Heart left ventricle (tissue), 16 donors: ENCODE data around the gene NTRK1. TPM values are rescaled to one million over a fixed set of nuclear protein-coding genes. Genes with fewer than 3 reads are reported as not detected.

Experiments
- ATAC-seq, 4 donors: fragments of 200-7000 bp; cut with Tn5 transposase; one replicate each; pipeline ENCODE4 v1.9.1; 2020 to 2022; ENCODE audit warnings: moderate library complexity in 4 of 4, mild to moderate bottlenecking in 3 of 4, moderate number of reproducible peaks in 1 of 4
- DNase-seq, 5 donors: peaks; one replicate each; pipeline ENCODE4 v3.0.0-alpha.2; 2020
- H3K27ac ChIP-seq, 12 donors: fragments of 200-600 bp; sonication (generic) in 4 of 12; one replicate each; pipeline versions ENCODE4 v1.5.0 to v1.8.0; 2016 to 2022; ENCODE audit warnings: mild to moderate bottlenecking in 2 of 12
- H3K27me3 ChIP-seq, 9 donors: fragments of 200-600 bp; sonication (generic) in 2 of 9; one replicate each; pipeline versions ENCODE4 v1.5.1 to v1.8.0; 2016 to 2022; ENCODE audit warnings: mild to moderate bottlenecking in 3 of 9
- H3K36me3 ChIP-seq, 9 donors: fragments of 200-600 bp; sonication (generic) in 2 of 9; one replicate each; pipeline versions ENCODE4 v1.5.0 to v1.8.0; 2018 to 2022; ENCODE audit warnings: mild to moderate bottlenecking in 2 of 9
- H3K4me1 ChIP-seq, 12 donors: fragments of 200-600 bp; sonication (generic) in 4 of 12; one replicate each; pipeline versions ENCODE4 v1.5.0 to v1.8.0; 2016 to 2022; ENCODE audit warnings: mild to moderate bottlenecking in 3 of 12
- H3K4me3 ChIP-seq, 12 donors: fragments of 200-600 bp; sonication (generic) in 4 of 12; one replicate each; pipeline versions ENCODE4 v1.5.0 to v1.8.0; 2017 to 2022; ENCODE audit warnings: mild to moderate bottlenecking in 9 of 12, moderate library complexity in 4 of 12
- H3K9me3 ChIP-seq, 12 donors: fragments of 200-600 bp; sonication (generic) in 4 of 12; one replicate each; pipeline versions ENCODE4 v1.5.0 to v1.8.0; 2016 to 2022; ENCODE audit warnings: mild to moderate bottlenecking in 1 of 12
- POLR2A ChIP-seq, 2 donors: fragments of 450-650 bp; IDR thresholded peaks; one replicate each; pipeline ENCODE4 v1.6.1; 2017; ENCODE audit warnings: antibody characterized with exemption in 2 of 2, mild to moderate bottlenecking in 2 of 2, moderate library complexity in 2 of 2
- WGBS, 4 donors: extraction: QIAGEN DNeasy Blood & Tissue Kit in 2 of 4; methylation state at CpG; one replicate each; pipeline versions ENCODE4 v1.1.5 to v1.1.7; 2013 to 2018; 5-methylcytosine and 5-hydroxymethylcytosine counted together
- intact Hi-C, 10 donors: fragments of 100-400 bp; cut with DNase I; formaldehyde crosslinking; loops; one replicate each; pipeline versions ENCODE4 v1.11.1 to v1.14.2; 2022
- polyA plus RNA-seq, 2 donors: library from polyadenylated mRNA; stranded (reverse); fragments of 200-250 nt; gene quantifications; one replicate each; pipeline ENCODE4 v1.2.3, GENCODE V29; 2013
- total RNA-seq, 9 donors: library from RNA; depleted of rRNA in 2 of 9; stranded (reverse); fragments of >200 nt in 2 of 9; fragmentation: NEBNext Ultra II Directional in 3 of 9; extraction: Animal tissue kit (Norgen Biotek cat#: 25700) in 3 of 9; gene quantifications; one replicate each; pipeline versions ENCODE4 v1.1.0 to v1.2.4, GENCODE V29; 2016 to 2023
- TF ChIP-seq, protein P1 (sequence below), 12 donors: fragments of 200-600 bp; sonication (generic) in 4 of 12; IDR thresholded peaks; one replicate each; pipeline versions ENCODE4 v1.5.0 to v1.8.0; 2018 to 2022; ENCODE audit warnings: antibody characterized with exemption in 12 of 12, mild to moderate bottlenecking in 5 of 12
- donor health status: ischemic (EF 13 %, LVEDD 7.1; RV severe dilation, severe dysfunction).
- donor health status: healthy with polysubstance abuse.
- donor health status: DM: no; HTN: yes; CAD: no.
- donor health status: DM: no; HTN: no; CAD: no.
- donor health status: ischemic (EF 25% LVEDD 6.9; RV normal size, moderate dysfunction).
- donor health status: ischemic (EF 25% LVEDD 5.7; RV mildly dilated, moderate dysfunction).
- donor health status: healthy.
- donor health status: DM: yes; HTN: yes; CAD: no.
- donor health status: ischemic (EF 35%, LVEDD 5.7; RV mildly dilated, moderate dysfunction).
- donor health status: nonischemic (EF 11% LVEDD 7.7; RV severe dilation, severe dysfunction).
- donor health status: DM: yes; HTN: yes; CAD: no.
- donor health status: PGD.
- donor health status: ischemic (EF 29% LVEDD 5.4; RV normal size, mild dysfunction).
- donor health status: nonischemic (EF 23%, LVEDD 6.1; RV moderate dilation, normal function).

The NTRK1 gene
- total and polyA plus RNA-seq, 11 donors = 0.22 to 1.6 (median 1.1) TPM

DNA sequence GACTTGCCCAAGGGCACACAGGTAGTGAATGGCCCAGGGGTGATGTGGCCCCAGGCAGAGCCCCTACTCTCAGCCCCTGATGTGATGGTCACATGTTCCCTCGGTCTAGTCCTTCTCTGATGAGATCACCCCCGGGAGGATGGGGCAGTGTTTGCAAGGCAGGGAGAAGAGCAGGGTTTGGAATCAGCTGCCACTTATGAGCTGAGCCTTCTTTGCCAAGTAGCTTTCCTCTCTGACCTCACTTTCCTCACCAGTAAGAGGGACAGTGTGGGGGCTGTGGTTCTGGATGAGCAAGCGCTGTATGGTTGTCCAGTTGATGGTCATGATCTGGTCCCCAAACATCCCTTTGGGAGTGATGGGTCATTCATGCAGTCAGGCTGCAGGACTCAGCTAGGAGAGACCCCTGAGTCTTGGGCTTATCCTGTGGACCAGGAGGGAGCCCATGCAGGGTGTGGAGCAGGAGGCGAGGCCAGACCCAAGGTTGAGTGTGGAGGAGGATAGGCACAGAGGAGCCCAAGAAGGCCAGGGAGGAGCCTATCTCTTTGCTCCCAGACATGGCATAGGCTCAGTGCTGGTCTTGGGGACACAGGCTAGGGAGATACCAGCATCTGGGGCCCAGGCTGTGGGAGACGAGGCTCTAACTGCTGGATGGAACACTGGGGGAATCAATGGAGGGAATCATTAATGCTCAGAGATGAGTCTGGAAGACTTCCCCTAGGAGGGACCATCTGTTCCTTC is 16.9 kb downstream of the NTRK1 start:
- no peak for TF ChIP-seq POLR2A (IDR thresholded peaks at IDR 0.05)
- TF ChIP-seq, protein P1, sequence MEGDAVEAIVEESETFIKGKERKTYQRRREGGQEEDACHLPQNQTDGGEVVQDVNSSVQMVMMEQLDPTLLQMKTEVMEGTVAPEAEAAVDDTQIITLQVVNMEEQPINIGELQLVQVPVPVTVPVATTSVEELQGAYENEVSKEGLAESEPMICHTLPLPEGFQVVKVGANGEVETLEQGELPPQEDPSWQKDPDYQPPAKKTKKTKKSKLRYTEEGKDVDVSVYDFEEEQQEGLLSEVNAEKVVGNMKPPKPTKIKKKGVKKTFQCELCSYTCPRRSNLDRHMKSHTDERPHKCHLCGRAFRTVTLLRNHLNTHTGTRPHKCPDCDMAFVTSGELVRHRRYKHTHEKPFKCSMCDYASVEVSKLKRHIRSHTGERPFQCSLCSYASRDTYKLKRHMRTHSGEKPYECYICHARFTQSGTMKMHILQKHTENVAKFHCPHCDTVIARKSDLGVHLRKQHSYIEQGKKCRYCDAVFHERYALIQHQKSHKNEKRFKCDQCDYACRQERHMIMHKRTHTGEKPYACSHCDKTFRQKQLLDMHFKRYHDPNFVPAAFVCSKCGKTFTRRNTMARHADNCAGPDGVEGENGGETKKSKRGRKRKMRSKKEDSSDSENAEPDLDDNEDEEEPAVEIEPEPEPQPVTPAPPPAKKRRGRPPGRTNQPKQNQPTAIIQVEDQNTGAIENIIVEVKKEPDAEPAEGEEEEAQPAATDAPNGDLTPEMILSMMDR (IDR thresholded peaks at IDR 0.05) = no peak
- DNase-seq (no peak), ATAC-seq (no peak)
- WGBS, 4 donors = 76 to 90% (median 81%) methylated on average over 4 to 5 of the region's 5 CpGs
- no peaks in the 10 kb centered on the region for H3K4me1 ChIP-seq
- no peaks in the 10 kb centered on the region for H3K36me3 ChIP-seq
- no peak overlapping the region for H3K4me3 ChIP-seq
- no peak overlapping the region for H3K27ac ChIP-seq
- no peaks in the 10 kb centered on the region for H3K9me3 ChIP-seq
- intact Hi-C loops = no loop called here
- H3K27me3 ChIP-seq = peaks cover 0 to 18% (median 0%) of the 10 kb centered on the region in 9 donors

DNA sequence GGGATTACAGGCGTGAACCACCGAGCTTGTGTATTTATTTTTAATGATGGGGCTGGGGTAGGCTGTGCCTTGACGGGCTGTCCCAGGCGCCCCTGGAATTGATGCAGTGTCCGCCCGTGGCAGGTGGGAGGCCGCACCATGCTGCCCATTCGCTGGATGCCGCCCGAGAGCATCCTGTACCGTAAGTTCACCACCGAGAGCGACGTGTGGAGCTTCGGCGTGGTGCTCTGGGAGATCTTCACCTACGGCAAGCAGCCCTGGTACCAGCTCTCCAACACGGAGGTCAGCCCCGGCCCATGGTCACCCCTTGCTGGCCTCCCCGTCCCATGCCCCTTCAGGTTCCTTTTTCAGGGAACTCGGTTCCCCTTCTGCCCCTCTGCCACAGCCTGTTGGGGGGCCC is 19.2 kb downstream of the NTRK1 start:
- Histone ChIP-seq H3K36me3 (no peaks in the 10 kb centered on the region), H3K4me3 (no peak overlapping the region), H3K9me3 (no peaks in the 10 kb centered on the region), H3K27me3 (peaks cover 0 to 13% (median 0%) of the 10 kb centered on the region in 9 donors), H3K27ac (no peak overlapping the region), H3K4me1 (peaks cover 0 to 6% (median 0%) of the 10 kb centered on the region in 12 donors)
- ATAC-seq (no peak), DNase-seq (no peak)
- intact Hi-C loops = loop anchor here in 5 of 10 donors (5.0 to 10.0 kb wide), 5 partner anchors 45 to 195 kb away; partner anchors contain the start of genes ISG20L2 (in 1 of the 5) and METTL25B (in 1 of the 5)
- WGBS, 4 donors = 91 to 96% (median 93%) methylated on average over 19 to 21 of the region's 21 CpGs
- no peak for TF ChIP-seq POLR2A (IDR thresholded peaks at IDR 0.05)
- TF ChIP-seq, protein P1 (IDR thresholded peaks at IDR 0.05) = no peak

DNA sequence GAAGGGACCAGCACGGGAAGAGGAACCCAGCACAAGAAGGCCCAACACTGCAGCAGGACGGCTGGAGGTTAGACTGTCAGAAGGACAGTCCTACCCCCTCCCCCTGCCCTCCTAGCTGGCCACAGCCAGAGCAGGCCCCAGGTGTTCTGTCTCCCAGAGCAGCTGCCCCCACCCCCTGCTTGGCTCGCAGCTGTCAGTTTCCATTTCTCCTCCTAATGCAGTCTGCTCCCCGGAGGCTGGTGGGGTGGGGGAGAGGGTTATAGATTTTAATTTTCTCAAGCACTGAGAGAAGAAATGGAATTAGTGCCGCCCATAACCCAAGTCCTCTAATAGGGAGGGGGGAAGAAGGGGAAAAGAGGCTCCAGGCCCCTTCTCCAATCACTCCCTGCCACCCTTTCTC is 19.8 kb downstream of the NTRK1 start:
- DNase-seq = no peak
- 67 to 90% (median 84%) methylated on average over 5 of the region's 5 CpGs for WGBS, 4 donors
- intact Hi-C loops = loop anchor here in 5 of 10 donors (5.0 to 10.0 kb wide), 5 partner anchors 46 to 196 kb away; partner anchors contain the start of genes ISG20L2 (in 1 of the 5) and METTL25B (in 1 of the 5)

DNA sequence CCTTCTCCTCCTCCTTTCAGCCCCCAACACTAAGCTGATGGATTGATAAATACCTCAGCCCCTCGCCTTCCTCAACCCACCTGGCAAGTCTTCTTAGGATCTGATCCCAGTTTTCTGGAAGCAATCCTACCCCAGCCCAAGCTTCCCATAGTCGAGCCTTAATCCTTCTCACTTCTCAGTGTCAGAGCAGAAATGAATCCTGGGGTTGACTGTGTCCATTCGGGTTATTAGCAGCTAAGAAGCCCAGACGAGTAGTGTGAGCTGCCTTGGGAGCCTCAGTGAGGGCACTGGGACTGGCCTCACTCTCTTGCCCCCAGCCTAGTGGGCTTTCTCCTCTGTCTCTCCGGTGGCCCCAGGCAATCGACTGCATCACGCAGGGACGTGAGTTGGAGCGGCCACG is 20.4 kb downstream of the NTRK1 start:
- Histone ChIP-seq H3K9me3 (no peaks in the 10 kb centered on the region), H3K4me1 (peaks cover 0 to 16% (median 0%) of the 10 kb centered on the region in 12 donors), H3K27me3 (peaks cover 0 to 9% (median 0%) of the 10 kb centered on the region in 9 donors), H3K27ac (no peak overlapping the region), H3K36me3 (no peaks in the 10 kb centered on the region), H3K4me3 (no peak overlapping the region)
- intact Hi-C loops = loop anchor here in 5 of 10 donors (5.0 to 10.0 kb wide), 5 partner anchors 46 to 196 kb away; partner anchors contain the start of genes ISG20L2 (in 1 of the 5) and METTL25B (in 1 of the 5)
- 71 to 80% (median 75%) methylated on average over 8 to 10 of the region's 10 CpGs for WGBS, 4 donors
- no peak for DNase-seq
- ATAC-seq = no peak
- TF ChIP-seq, protein P1 (IDR thresholded peaks at IDR 0.05) = no peak
- no peak for TF ChIP-seq POLR2A (IDR thresholded peaks at IDR 0.05)

More for the DNA sequence above, 19.8 kb downstream of the NTRK1 start:
- Histone ChIP-seq H3K27me3 (peaks cover 0 to 13% (median 0%) of the 10 kb centered on the region in 9 donors), H3K4me3 (no peak overlapping the region), H3K9me3 (no peaks in the 10 kb centered on the region), H3K36me3 (no peaks in the 10 kb centered on the region), H3K4me1 (peaks cover 0 to 10% (median 0%) of the 10 kb centered on the region in 12 donors), H3K27ac (no peak overlapping the region)
- no peak for ATAC-seq
- TF ChIP-seq, protein P1 (IDR thresholded peaks at IDR 0.05) = no peak
- no peak for TF ChIP-seq POLR2A (IDR thresholded peaks at IDR 0.05)
